ENCODE results near the gene RAX2. TPM values are rescaled to one million over a fixed set of nuclear protein-coding genes. Genes with fewer than 3 reads are reported as not detected.
"Not testable (repeated sequence)": the region's sequence is repeated elsewhere in the genome, so short reads cannot be mapped to it uniquely, and the experiment has no call there.

Gene RAX2
- total RNA-seq, 2 experiments from 2014 or later = not detected

DNA sequence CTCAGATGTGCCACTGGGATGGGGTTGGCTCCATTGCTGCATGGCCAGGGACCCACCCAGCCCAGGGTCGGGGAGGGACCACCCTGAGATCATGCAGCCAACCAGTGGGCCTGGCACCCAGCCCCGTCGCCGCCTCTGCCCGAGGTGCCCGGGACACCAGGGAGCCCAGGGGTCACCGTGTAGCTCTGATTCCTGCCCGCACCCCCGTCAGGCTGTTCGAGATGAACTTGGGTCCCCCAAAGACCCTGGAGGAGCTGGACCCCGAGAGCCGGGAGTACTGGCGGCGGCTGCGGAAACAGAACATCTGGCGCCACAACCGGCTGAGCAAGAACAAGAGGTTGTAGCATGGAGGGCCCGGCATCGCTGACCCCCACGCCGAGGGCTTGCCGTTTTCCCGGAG lies 5.0 kb downstream of the RAX2 start:
- CTCF ChIA-PET = interaction anchor here (1.0 kb wide), 1 partner anchor 55 kb away, joined by 3 read pairs; no protein-coding TSS in a partner anchor
- POLR2A ChIA-PET = no interaction called here

DNA sequence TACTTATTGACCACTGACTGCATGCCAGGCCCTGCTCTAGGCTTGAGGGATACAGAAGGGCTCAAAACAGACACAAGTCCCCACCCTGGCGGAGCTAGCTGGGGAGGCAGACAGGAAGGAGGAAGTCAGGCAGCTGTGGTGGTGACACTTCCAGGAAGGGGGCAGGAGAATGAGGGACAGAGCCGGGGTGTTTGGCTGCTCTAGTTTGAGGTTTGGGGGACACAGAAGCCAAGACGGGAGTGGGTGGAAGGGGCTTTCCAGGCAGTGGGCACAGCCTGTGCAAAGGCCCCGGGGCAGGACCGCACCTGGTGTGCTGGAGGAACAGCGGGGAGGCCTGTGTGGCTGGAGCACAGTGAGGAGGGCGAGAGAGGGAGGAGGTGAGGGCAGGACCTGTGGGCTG lies 5.5 kb downstream of the RAX2 start:
- POLR2A ChIA-PET = no interaction called here
- CTCF ChIA-PET = interaction anchor here (1.0 kb wide), 1 partner anchor 56 kb away, joined by 3 read pairs; no protein-coding TSS in a partner anchor

DNA sequence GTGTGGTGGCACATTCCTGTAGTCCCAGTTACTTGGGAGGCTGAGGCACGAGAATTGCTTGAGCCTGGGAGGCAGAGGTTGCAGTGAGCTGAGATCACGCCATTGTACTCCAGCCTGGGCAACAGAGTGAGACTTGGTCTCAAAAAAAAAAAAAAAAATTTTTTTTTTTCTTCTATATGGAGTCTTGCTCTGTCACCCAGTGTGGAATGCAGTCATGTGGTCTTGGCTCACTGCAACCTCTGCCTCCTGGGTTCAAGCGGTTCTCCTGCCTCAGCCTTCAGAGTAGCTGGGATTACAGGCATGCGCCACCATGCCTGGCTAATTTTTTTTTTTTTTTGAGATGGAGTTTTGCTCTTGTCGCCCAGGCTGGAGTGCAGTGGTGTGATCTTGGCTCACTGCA lies 6.3 kb downstream of the RAX2 start:
- ChIA-PET CTCF (interaction anchor here (1.0 kb wide), 1 partner anchor 57 kb away, joined by 3 read pairs; no protein-coding TSS in a partner anchor), POLR2A (interaction anchor here (0.6 kb wide), 1 partner anchor 572 kb away, joined by 4 read pairs; no protein-coding TSS in a partner anchor)

DNA sequence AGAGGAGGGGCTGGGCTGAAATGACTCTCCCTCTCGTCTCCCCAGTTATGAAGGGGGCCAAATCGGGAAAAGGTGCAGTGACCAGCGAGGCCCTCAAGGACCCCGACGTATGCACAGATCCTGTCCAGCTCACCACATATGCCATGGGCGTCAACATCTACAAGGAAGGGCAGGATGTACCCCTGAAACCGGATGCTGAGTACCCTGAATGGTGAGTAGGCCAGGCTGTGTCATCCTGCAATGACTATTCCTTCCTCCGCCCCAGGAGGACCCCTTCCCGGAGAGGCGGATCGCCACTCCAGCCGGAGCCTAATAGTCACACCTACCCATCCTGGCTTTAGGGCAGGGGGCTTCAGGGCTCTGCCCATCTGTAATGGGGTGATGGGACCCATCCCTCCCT lies 6.9 kb downstream of the RAX2 start:
- ChIA-PET POLR2A (no interaction called here), CTCF (no interaction called here)

DNA sequence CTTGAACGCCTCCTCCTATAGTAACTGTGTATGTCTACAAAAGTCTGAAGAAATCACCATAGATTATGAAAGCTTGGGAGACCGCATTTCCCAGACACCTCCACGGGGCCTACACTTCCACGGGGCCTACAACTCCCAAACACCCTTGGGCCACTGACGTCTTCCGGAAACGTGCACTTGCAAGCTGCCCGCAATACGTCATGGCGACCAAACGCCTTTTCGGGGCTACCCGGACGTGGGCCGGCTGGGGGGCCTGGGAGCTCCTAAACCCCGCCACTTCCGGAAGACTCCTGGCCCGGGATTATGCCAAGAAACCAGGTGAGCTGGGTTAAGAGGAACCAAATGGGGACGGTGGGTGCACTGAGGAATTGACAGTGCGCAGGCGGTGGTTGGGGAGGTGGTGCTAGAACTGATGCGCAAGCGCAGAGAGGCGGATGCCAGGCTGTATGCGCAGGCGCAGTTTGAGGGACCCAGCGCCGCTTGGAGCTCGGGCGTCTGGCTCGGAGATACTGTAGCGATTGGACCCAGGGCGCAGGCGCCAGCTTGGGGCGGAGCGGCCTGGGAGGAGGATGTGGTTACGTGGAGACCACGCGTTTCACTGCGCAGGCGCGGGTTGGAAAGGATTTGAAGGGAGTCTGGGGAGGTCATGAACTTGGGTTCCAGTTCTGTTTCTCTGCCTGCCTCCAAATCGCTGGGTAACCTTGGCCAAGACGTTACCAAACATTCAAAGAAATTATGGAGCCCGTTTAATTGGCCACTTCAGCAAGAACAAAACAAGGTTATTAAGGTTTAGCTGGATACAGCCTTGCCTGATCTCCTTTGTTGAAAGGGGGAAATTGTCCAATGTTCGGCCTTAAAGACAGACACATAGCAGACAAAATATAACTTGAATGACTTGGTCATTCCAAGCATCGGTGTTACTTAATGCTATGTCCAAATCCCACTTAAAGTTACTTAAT lies 9.2 kb downstream of the RAX2 start, which contains the start of gene MRPL54:
TSS of gene MRPL54 (plus strand) at position 182 of the 959 bp plus-strand sequence. CDS start at position 201, 19 bp downstream.
- ChIA-PET CTCF (interaction anchor here (0.6 to 4.5 kb wide), 11 partner anchors 11 to 377 kb away, joined by 3 to 29 read pairs (median 4); partner anchors contain the start of genes DAPK3 and MATK), POLR2A (interaction anchor here (0.6 to 2.7 kb wide), 9 partner anchors 13 to 652 kb away, joined by 3 to 10 read pairs (median 4); partner anchors contain the start of gene EEF2)

DNA sequence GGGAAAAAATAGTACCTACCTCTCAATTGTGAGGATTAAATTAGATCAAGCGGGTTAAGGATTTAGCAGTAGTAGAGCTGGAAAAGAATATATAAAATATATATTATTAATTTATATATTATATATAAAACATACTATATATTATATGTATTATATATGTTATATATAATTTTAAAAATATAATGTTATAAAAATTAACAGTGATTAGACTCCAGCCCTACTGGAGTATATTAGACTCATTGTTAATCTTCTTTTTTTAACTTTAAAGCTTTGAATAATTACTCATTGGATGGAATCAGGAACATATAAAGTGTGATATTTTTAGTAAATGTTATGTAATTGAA lies 9.9 kb downstream of the RAX2 start:
- ChIA-PET POLR2A (interaction anchor here (0.6 to 2.7 kb wide), 8 partner anchors 14 to 652 kb away, joined by 3 to 10 read pairs (median 4); partner anchors contain the start of gene EEF2), CTCF (interaction anchor here (0.6 to 4.5 kb wide), 9 partner anchors 19 to 377 kb away, joined by 3 to 29 read pairs (median 4); partner anchors contain the start of genes DAPK3 and MATK)

DNA sequence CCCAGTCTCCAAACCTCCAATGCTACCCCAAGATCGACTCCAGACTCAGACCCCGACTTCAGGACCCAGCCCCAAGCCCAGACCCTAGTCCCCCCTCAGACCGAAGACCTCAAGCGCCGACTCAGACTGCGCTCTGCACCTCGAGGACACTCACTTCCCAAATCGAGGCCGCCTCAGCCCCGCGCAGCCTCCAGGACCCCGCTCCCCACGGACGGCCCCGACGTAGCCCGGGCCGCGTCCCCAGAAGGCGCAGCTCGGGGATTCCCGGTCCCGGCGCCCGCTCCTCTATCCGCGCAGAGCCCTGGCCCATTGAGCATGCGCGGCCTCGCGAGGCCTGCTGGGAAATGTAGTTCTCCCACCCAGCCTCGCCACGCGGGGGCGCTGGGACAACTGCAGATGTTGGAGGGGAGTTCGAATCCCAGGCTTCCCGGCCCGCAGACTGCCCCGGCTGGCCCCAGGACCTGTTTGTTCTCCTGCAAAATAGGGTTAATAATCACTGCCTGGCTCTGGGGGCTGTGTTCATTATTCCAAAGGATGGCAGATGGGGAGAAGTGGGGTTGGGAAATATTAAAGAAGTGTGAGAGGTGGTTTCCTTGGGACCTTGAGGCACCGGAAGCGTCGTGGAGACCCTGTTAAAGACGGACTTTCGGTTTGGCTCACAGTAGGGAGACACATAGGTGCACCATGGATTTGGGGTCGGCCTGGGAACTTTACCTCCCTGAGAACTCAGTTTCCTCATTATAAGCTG lies 10.5 kb downstream of the RAX2 start, which contains the start of gene APBA3:
TSS of gene APBA3 (minus strand) at position 311 of the 748 bp plus-strand sequence. CDS start 1,428 bp downstream, outside the sequence.
- ChIA-PET CTCF (interaction anchor here (0.6 to 4.5 kb wide), 9 partner anchors 22 to 378 kb away, joined by 3 to 29 read pairs (median 4); partner anchors contain the start of genes DAPK3 and MATK), POLR2A (interaction anchor here (0.6 to 2.7 kb wide), 6 partner anchors 14 to 653 kb away, joined by 3 to 10 read pairs (median 4); partner anchors contain the start of gene EEF2)

DNA sequence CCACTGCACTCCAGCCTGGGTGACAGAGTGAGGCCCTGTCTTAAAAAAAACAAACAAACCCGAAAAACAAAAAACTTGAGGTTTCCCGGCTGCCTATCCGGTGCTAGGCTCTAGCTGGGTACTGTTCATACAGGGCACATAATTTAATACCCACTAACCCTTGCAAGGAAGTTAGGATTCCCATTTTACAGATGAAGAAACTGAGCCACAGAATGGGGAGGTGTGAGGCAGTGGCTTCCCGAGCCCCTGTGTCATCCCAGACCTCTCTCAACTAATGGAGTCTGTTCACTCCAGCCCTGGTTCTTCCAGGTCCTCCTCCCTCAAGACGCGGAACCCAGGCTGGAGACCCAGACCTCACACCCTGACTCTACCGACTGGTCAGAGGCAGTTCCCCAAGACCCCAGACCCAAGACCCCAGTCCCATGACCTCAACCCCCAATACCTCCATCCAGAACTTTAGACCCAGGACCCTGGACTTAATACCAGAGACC lies 11.1 kb downstream of the RAX2 start:
- POLR2A ChIA-PET = interaction anchor here (0.6 kb wide), 1 partner anchor 52 kb away, joined by 3 read pairs; no protein-coding TSS in a partner anchor
- CTCF ChIA-PET = interaction anchor here (0.6 to 4.5 kb wide), 2 partner anchors 61 to 227 kb away, joined by 8 to 29 read pairs; no protein-coding TSS in a partner anchor

DNA sequence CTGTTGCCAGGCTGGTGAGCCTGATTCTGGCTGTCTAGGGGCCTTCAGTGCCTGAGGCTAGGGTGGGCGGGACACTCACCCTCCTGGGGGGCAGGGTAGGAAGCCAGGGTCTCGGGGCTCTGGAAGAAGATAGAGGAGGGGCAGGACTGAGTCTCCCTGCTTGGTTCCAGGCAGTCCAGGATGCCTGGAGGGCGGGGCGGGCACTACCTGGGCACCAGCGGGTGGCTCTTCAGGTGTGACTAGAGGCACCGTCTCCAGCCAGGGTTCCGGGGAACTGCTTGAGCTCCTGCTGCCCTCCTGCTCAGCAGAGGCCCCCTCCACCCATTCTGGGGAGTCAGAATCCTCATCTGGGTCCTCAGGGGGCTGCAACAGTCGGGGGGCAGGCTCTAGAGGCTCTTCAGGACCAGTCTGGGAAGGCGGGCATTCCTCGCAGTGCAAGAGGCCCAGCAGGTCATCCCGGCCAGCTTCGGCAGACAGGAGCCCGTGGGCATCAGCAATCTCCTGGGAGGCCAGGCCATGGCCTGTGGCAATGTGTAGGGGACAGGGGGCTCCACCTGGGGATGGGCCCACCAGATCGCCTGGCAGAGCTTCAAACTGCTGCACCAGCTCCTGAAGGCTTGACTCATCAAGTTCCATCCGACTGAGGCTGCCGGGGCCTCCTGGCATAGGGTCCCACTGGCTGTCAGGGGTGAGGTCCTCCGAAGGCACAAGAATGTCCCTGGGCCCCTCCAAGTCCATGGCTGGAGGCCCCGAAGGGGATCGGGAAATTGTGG lies 12.4 kb downstream of the RAX2 start:
- POLR2A ChIA-PET = no interaction called here
- CTCF ChIA-PET = interaction anchor here (1.3 to 4.5 kb wide), 2 partner anchors 62 to 89 kb away, joined by 3 to 29 read pairs; no protein-coding TSS in a partner anchor

DNA sequence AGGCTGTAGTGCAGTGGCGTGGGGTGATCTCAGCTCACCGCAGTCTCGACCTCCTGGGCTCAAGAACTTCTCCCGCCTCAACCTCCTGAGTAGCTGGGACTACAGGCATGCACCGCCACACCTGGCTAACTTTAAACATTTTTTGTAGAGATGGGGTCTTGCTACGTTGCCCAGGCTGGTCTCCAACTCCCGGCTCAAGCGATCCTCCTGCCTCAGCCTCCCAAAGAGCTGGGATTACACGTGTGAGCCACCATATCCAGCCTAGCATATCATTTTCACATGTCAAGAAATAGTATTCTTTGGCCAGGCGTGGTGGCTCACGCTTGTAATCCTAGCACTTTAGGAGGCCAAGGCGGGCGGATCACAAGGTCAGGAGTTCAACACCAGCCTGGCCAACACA lies 13.7 kb downstream of the RAX2 start:
- CTCF ChIA-PET = interaction anchor here (0.6 to 1.8 kb wide), 2 partner anchors 25 to 273 kb away, joined by 3 to 5 read pairs; no protein-coding TSS in a partner anchor
- POLR2A ChIA-PET = not testable (repeated sequence)

DNA sequence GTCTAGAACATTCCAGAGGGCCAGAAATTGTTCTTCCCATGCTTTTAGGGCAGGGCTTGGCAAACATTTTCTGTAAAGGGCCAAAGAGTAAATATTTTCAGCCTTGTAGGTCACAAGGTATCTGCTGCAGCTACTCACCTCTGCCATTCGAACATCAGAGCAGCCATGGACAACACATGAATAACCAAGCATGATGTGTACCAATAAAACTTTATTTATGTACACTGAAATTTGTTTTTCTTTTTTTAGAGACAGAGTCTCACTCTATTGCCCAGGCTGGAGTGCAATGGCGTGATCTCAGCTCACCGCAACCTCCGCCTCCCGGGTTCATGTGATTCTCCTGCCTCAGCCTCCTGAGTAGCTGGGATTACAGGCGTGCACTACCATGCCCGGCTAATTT lies 14.3 kb downstream of the RAX2 start:
- POLR2A ChIA-PET = not testable (repeated sequence)
- CTCF ChIA-PET = interaction anchor here (1.8 kb wide), 1 partner anchor 26 kb away, joined by 5 read pairs; no protein-coding TSS in a partner anchor

DNA sequence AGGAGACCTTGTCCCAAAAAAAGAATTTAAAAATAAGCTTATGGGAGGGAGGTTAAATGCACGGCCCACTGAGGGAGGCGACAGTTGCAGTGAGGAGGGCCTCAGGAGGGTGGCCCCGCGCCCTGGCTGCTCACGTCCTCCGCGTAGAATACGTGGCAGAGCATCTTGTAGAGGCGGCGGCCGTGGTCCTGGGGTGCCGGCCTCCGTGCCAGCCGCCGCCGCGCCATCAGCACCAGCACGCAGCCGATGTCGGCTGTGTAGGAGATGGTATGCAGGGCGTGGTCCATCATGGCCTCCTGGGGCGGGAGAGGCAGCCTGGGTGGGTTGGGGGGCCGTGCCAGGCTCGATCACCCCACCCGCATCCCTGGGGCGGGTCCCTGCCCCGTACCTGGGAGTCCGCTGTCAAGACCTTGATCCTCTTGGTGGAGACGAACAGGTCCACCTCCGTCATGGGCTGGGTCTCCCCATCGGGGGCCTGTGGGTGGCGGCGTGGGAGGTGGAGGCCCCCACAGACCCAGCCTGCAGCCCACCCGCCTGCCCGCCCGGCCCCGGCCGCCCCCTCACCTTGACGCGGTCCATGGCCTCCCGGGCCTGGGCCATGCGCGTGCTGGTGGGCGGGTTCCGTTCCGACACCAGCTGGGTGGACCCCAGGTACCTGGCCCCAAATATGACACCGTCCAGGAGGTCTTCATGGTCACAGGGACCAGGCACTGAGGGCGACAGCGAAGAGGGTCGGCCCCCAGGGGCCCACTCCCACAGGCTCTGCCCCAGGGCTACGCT lies 18.2 kb downstream of the RAX2 start:
- ChIA-PET POLR2A (no interaction called here), CTCF (no interaction called here)

DNA sequence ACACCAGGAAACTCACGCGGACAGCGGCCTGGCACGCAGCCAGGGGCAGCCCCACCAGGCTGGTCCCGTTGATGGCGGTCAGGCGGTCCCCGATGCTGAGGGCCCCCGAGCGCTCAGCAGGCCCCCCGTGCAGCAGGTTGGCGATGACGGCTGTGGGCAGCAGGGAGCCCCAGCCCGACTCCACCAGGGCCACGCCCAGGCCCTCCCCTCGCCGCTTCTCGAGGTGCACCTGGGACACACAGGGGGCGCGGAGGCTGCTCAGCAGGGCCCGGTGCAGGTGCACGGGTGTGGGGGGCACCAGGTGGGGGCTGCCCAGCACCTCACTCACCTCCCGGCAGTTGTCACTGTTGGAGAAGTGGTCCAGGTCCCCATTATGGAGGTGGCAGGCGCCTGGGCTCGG lies 19.5 kb downstream of the RAX2 start:
- POLR2A ChIA-PET = no interaction called here
- CTCF ChIA-PET = no interaction called here

DNA sequence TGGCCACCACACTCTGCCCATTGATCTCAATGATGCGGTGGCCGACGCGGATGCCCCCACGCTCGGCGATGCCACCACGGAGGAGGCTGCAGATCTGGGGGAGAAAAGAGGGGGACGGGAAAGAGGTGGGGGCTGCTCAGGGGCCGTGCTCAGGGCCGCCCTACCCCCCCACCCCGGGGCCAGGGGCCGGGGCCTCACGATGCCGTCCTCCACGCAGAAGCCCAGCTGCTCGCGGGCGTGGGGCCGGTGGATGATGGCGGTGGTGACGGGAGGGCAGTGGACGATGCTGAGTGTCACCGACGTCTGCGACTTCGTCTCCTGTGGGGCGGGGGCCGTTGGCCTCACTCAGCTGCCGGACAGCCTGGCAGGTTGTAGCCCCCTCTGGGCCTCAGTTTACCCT lies 20.8 kb downstream of the RAX2 start:
- ChIA-PET CTCF (no interaction called here), POLR2A (interaction anchor here (0.6 kb wide), 1 partner anchor 90 kb away, joined by 9 read pairs; no protein-coding TSS in a partner anchor)

DNA sequence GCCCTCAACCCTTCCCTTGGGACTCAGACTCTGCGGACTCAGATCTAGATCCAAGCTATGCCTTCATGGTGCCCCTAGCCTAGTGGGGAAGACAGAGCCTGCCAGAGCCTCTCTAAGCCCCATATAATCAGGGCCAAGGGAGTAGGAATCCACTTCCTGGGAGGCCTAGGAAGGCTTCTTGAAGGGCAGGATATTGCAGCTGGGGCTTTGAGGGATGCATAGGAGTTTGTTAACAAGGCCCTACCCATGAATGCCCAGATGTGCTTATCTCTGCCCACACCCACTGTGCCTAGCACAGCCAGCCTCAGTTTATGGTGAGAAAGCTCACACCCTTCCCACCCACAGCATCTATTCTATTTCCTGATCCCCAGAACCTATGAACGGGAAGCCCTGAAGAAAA lies 21.8 kb downstream of the RAX2 start:
- CTCF ChIA-PET = no interaction called here
- POLR2A ChIA-PET = no interaction called here

DNA sequence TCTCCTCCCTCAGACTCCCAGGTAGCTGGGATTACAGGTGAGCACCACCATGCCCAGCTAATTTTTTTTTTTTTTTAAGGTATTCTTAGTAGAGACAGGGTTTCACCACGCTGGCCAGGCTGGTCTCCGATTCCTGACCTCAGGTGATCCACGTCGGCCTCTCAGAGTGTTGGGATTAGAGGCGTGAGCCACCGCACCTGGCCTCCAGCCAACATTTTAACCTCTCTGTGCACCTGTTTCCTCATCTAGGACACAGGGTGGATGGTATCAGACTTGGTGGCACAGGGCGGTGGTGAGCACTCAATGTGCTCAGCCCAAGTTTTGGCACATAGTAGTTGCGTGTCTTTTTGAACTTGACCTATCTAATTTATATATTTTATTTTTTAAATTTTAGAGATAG lies 23.1 kb downstream of the RAX2 start:
- POLR2A ChIA-PET = no interaction called here
- CTCF ChIA-PET = interaction anchor here (0.7 to 1.5 kb wide), 3 partner anchors 9 to 73 kb away, joined by 3 read pairs; no protein-coding TSS in a partner anchor

DNA sequence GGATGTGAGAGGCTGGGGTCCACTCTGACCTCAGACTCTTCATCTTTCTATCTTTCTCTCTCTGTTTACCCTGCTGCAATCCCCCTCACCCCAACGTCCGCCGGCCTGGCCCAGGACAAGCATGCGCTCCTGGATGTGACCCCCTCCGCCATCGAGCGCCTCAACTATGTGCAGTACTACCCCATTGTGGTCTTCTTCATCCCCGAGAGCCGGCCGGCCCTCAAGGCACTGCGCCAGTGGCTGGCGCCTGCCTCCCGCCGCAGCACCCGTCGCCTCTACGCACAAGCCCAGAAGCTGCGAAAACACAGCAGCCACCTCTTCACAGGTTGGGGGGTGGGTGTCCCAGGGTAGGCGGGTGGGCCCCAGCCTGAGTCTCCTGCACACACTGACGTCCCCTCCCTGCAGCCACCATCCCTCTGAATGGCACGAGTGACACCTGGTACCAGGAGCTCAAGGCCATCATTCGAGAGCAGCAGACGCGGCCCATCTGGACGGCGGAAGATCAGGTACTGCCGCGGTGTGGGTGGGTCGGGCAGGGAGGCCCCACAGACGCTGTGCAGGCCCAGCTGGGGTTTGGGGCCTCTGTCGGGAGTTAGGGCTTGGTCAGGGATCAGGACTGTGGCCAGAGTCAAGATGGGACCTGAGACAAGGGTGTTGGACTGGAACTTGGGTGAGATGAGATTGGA lies 25.5 kb downstream of the RAX2 start:
- POLR2A ChIA-PET = no interaction called here
- CTCF ChIA-PET = no interaction called here
